Ishikawa (cell line): ENCODE data around the gene P4HA1.

Source experiments
- CEBPB ChIP-seq: IDR thresholded peaks from 2 replicates; pipeline ENCODE4 v1.6.1; 2012
- CREB1 ChIP-seq: IDR thresholded peaks from 2 replicates; pipeline ENCODE4 v1.6.1; 2012; ENCODE audit warnings: low read depth
- EGR1 ChIP-seq: IDR thresholded peaks from 2 replicates; pipeline ENCODE4 v1.6.1; 2012
- EP300 ChIP-seq: IDR thresholded peaks from 2 replicates; pipeline ENCODE4 v1.6.1; 2012; ENCODE audit warnings: borderline replicate concordance
- FOXM1 ChIP-seq: IDR thresholded peaks from 2 replicates; pipeline ENCODE4 v1.6.1; 2012; ENCODE audit warnings: low read depth, borderline replicate concordance
- RAD21 ChIP-seq: IDR thresholded peaks from 2 replicates; pipeline ENCODE4 v1.6.1; 2012; ENCODE audit warnings: low read depth
- TEAD4 ChIP-seq: IDR thresholded peaks from 2 replicates; pipeline ENCODE4 v1.6.1; 2012
- YY1 ChIP-seq: IDR thresholded peaks from 2 replicates; pipeline ENCODE4 v1.6.1; 2012; ENCODE audit warnings: low read depth
- ZBTB7A ChIP-seq: IDR thresholded peaks from 2 replicates; pipeline ENCODE4 v1.6.1; 2012; ENCODE audit warnings: low read depth
- TF ChIP-seq, protein P1 (sequence below): IDR thresholded peaks from 2 replicates; pipeline ENCODE4 v1.6.1; 2012; ENCODE audit warnings: low read depth, mild to moderate bottlenecking
- TF ChIP-seq, protein P2 (sequence below): IDR thresholded peaks from 2 replicates; pipeline ENCODE4 v1.6.1; 2012

DNA sequence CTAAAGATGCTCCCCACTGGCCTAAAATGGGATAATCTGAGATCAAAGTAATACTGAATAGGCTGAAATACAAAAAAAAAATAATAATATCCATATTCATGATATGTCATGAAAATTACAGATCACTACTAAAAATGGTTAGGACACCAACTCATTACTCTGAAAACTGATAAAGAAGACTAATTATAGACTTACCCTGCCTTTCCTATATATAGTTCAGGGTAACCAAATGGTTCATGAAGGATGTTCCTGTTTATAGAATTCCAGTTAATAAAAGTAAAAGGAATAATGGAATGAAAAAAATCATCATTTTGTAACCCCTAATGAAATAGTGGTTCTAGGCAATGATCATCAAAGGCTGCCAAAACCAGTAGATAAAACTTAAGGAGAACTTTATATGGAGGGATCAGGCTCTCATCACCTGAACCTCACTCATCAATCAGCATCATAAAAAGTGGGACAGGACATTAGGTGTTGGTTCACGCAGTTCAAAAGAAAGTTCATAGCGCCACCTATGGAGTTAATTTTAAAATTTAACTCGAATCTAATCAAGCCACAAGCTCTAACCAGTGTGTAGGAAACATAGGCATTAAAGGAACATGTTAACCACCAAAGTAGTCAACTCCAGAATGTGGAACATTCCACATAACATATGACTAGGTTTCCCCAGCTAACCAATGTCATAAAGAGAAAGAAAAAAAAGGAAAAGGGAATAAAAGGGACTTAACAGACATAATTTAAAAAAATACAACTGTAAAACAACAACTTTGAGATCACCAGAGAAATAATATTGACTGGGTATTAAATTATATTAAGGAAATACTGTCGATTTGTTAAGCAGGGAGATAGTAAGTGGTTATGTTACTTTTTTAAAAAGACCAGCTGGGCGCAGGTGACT lies 35.7 kb downstream of the P4HA1 start:
- TF ChIP-seq, protein P1, sequence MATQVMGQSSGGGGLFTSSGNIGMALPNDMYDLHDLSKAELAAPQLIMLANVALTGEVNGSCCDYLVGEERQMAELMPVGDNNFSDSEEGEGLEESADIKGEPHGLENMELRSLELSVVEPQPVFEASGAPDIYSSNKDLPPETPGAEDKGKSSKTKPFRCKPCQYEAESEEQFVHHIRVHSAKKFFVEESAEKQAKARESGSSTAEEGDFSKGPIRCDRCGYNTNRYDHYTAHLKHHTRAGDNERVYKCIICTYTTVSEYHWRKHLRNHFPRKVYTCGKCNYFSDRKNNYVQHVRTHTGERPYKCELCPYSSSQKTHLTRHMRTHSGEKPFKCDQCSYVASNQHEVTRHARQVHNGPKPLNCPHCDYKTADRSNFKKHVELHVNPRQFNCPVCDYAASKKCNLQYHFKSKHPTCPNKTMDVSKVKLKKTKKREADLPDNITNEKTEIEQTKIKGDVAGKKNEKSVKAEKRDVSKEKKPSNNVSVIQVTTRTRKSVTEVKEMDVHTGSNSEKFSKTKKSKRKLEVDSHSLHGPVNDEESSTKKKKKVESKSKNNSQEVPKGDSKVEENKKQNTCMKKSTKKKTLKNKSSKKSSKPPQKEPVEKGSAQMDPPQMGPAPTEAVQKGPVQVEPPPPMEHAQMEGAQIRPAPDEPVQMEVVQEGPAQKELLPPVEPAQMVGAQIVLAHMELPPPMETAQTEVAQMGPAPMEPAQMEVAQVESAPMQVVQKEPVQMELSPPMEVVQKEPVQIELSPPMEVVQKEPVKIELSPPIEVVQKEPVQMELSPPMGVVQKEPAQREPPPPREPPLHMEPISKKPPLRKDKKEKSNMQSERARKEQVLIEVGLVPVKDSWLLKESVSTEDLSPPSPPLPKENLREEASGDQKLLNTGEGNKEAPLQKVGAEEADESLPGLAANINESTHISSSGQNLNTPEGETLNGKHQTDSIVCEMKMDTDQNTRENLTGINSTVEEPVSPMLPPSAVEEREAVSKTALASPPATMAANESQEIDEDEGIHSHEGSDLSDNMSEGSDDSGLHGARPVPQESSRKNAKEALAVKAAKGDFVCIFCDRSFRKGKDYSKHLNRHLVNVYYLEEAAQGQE: no peak
- TF ChIP-seq EP300 (no peak), YY1 (no peak), RAD21 (peak; percentile 68), TEAD4 (no peak), FOXM1 (no peak), CREB1 (no peak), EGR1 (no peak), CEBPB (no peak), ZBTB7A (no peak)
- TF ChIP-seq, protein P2, sequence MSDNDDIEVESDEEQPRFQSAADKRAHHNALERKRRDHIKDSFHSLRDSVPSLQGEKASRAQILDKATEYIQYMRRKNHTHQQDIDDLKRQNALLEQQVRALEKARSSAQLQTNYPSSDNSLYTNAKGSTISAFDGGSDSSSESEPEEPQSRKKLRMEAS: no peak
